HepG2 (cell line): Measurements from ENCODE around the gene THRAP3. TPM values are rescaled to one million over a fixed set of nuclear protein-coding genes. Genes with fewer than 3 reads are reported as not detected.

Source experiments
- ATAC-seq: fragments of 200-7000 bp; cut with Tn5 transposase; 3 replicates; pipeline ENCODE4 v1.9.1; 2020; ENCODE audit warnings: mild to moderate bottlenecking, moderate library complexity
- BruUV-seq: library from RNA; stranded (reverse); fragments of 400-500 nt; replicated peaks from 2 replicates; lab custom pipeline; 2021; lab: Mats Ljungman, UMichigan
- CTCF ChIA-PET: fragments of 300-600 bp; formaldehyde crosslinking; extraction: SDS; loops from one replicate; lab custom pipeline; 2021; ENCODE audit warnings: low total read pairs, inconsistent platforms, low intra/inter-chr PET ratio; lab: Yijun Ruan, JAX
- POLR2A ChIA-PET: fragments of 350-600 bp; sonication (Branson Sonifier 250); formaldehyde crosslinking; loops from one replicate; lab custom pipeline; 2020; ENCODE audit warnings: antibody characterized with exemption, inconsistent platforms; lab: Yijun Ruan, JAX
- DNase-seq: peaks from one replicate; pipeline ENCODE4 v3.0.0-alpha.2; 2015; ENCODE audit warnings: low spot score
- FAIRE-seq: peaks from 3 replicates; lab custom pipeline; 2011; peaks lifted over from hg19 to GRCh38; lab: Jason Lieb, UNC
- H2AFZ ChIP-seq: one replicate; pipeline ENCODE4 v1.6.1; 2011; ENCODE audit warnings: low read length, inconsistent platforms
- H3K27ac ChIP-seq: fragments of 300-600 bp; 3 replicates; pipeline ENCODE4 v1.8.0; 2011; ENCODE audit warnings: mixed run types, mild to moderate bottlenecking, mixed read lengths, low read length, inconsistent platforms; ENCODE audit not compliant: insufficient read depth; ENCODE audit errors: extremely low read length
- H3K27me3 ChIP-seq, 2 experiments: fragments of 200-600 bp in 1 of 2; 2 replicates in 1 of 2; 3 replicates in 1 of 2; pipeline versions ENCODE4 v1.6.0 to v1.8.0; 2011; ENCODE audit warnings: low read length in 2 of 2, mild to moderate bottlenecking in 2 of 2, moderate library complexity in 2 of 2, inconsistent platforms in 1 of 2; ENCODE audit not compliant: insufficient read depth in 2 of 2, control insufficient read depth in 1 of 2
- H3K36me3 ChIP-seq, 2 experiments: fragments of 200-600 bp in 1 of 2; replicated peaks in 1 of 2; 2 replicates in 1 of 2; 3 replicates in 1 of 2; pipeline versions ENCODE4 v1.5.1 to v1.8.0; 2011; ENCODE audit warnings: low read length in 2 of 2, inconsistent platforms in 1 of 2; ENCODE audit not compliant: insufficient read depth in 2 of 2, control insufficient read depth in 1 of 2
- H3K4me1 ChIP-seq: 2 replicates; pipeline ENCODE4 v1.5.1; 2012; ENCODE audit warnings: low read length, inconsistent platforms; ENCODE audit not compliant: insufficient read depth
- H3K4me2 ChIP-seq: 2 replicates; pipeline ENCODE4 v1.6.0; 2011; ENCODE audit warnings: low read depth, low read length, inconsistent platforms
- H3K4me3 ChIP-seq, 3 experiments: fragments of 200-600 bp in 1 of 3; sonication (generic), shearing (Covaris generic) in 1 of 3; replicated peaks in 1 of 3; 2 replicates each; pipeline ENCODE4 v1.5.1; 2011 to 2016; ENCODE audit warnings: low read length in 3 of 3, inconsistent platforms in 2 of 3, low read depth in 2 of 3, mild to moderate bottlenecking in 2 of 3, control low read depth in 1 of 3, mixed read lengths in 1 of 3; ENCODE audit not compliant: insufficient read depth in 1 of 3
- H3K79me2 ChIP-seq: one replicate; pipeline ENCODE4 v1.6.1; 2011; ENCODE audit warnings: low read length, inconsistent platforms; ENCODE audit not compliant: insufficient read depth
- H3K9ac ChIP-seq: 2 replicates; pipeline ENCODE4 v1.6.0; 2011; ENCODE audit warnings: mild to moderate bottlenecking, low read depth, low read length, inconsistent platforms; ENCODE audit not compliant: insufficient read depth
- H3K9me3 ChIP-seq: 2 replicates; pipeline ENCODE4 v1.5.1; 2012; ENCODE audit warnings: mild to moderate bottlenecking, low read length
- H4K20me1 ChIP-seq: 2 replicates; pipeline ENCODE4 v1.6.0; 2011; ENCODE audit warnings: inconsistent platforms, mild to moderate bottlenecking, low read length, moderate library complexity; ENCODE audit not compliant: insufficient read depth
- AGO1 ChIP-seq: fragments of 200-400 bp; formaldehyde crosslinking; IDR thresholded peaks from 2 replicates; pipeline ENCODE4 v1.6.1; 2017; ENCODE audit warnings: mild to moderate bottlenecking, low read depth, low read length, moderate library complexity; ENCODE audit not compliant: poor library complexity, severe bottlenecking
- AHDC1 ChIP-seq: sonication (generic); formaldehyde crosslinking; IDR thresholded peaks from 2 replicates; pipeline ENCODE4 v1.5.1; 2020; ENCODE audit warnings: mild to moderate bottlenecking, missing genetic modification reagents, borderline replicate concordance
- CERS6 ChIP-seq: sonication (generic); formaldehyde crosslinking; IDR thresholded peaks from 2 replicates; pipeline ENCODE4 v1.5.0; 2020; ENCODE audit warnings: missing genetic modification reagents
- MIXL1 ChIP-seq: IDR thresholded peaks from 2 replicates; pipeline ENCODE4 v1.6.1; 2016
- NPAS2 ChIP-seq: sonication (generic); formaldehyde crosslinking; IDR thresholded peaks from 2 replicates; pipeline ENCODE4 v1.8.0; 2022; ENCODE audit warnings: mild to moderate bottlenecking, missing genetic modification reagents, borderline replicate concordance
- NR2F6 ChIP-seq, 2 experiments: IDR thresholded peaks; 2 replicates each; pipeline ENCODE4 v1.6.1; 2016; ENCODE audit warnings: antibody characterized with exemption in 1 of 2, mild to moderate bottlenecking in 1 of 2
- PHF21A ChIP-seq: sonication (generic); formaldehyde crosslinking; IDR thresholded peaks from 2 replicates; pipeline ENCODE4 v1.5.0; 2020; ENCODE audit warnings: mild to moderate bottlenecking, missing genetic modification reagents
- PITX1 ChIP-seq: sonication (generic); formaldehyde crosslinking; IDR thresholded peaks from 2 replicates; pipeline ENCODE4 v1.5.1; 2020; ENCODE audit warnings: mild to moderate bottlenecking, missing genetic modification reagents
- TIGD3 ChIP-seq: sonication (generic); formaldehyde crosslinking; IDR thresholded peaks from 2 replicates; pipeline ENCODE4 v1.5.1; 2020; ENCODE audit warnings: mild to moderate bottlenecking, missing genetic modification reagents, borderline replicate concordance
- ZBTB7A ChIP-seq: sonication (generic); formaldehyde crosslinking; IDR thresholded peaks from 2 replicates; pipeline ENCODE4 v1.8.0; 2022; ENCODE audit warnings: mild to moderate bottlenecking, missing genetic modification reagents
- ZNF691 ChIP-seq: sonication (generic); formaldehyde crosslinking; IDR thresholded peaks from 2 replicates; pipeline ENCODE4 v1.4.0; 2020; ENCODE audit warnings: missing genetic modification reagents, low read depth, mild to moderate bottlenecking, borderline replicate concordance
- ZSCAN22 ChIP-seq: sonication (generic); formaldehyde crosslinking; IDR thresholded peaks from 2 replicates; pipeline ENCODE4 v1.4.0; 2020; ENCODE audit warnings: mild to moderate bottlenecking, missing genetic modification reagents
- WGBS: methylation state at CpG from one replicate; pipeline ENCODE4 v1.1.6; 2017; ENCODE audit warnings: low lambda C conversion rate; 5-methylcytosine and 5-hydroxymethylcytosine counted together
- in situ Hi-C: cut with HindIII; loops from 2 replicates; pipeline ENCODE4 v1.10.0; 2017; ENCODE audit warnings: low pct_unique_long_range_greater_than_20kb; ENCODE audit not compliant: extremely low pct_ligation_motif_present
- intact Hi-C: fragments of 100-400 bp; cut with micrococcal nuclease; formaldehyde crosslinking; loops from one replicate; pipeline ENCODE4 v1.10.0; 2022; ENCODE audit not compliant: unreplicated experiment
- polyA plus RNA-seq, 8 experiments: library from polyadenylated mRNA; depleted of rRNA in 3 of 8; stranded (reverse) in 7 of 8; unstranded in 1 of 8; fragments of >200 nt; fragmentation: Illumina TruSeq in 4 of 8; extraction: Trizol in 4 of 8; gene quantifications; 2 replicates each; pipeline versions ENCODE4 v1.2.1 to v1.2.3, GENCODE V29; 2011 to 2016; ENCODE audit warnings: low read depth in 4 of 8, missing spikeins in 1 of 8, mixed read lengths in 1 of 8; ENCODE audit not compliant: insufficient read depth in 1 of 8
- total RNA-seq, 5 experiments: library from RNA; depleted of rRNA; stranded (reverse); fragments of >200 nt; fragmentation: Illumina TruSeq; extraction: Trizol; gene quantifications; 2 replicates each; pipeline ENCODE4 v1.2.3, GENCODE V29; 2016; ENCODE audit warnings: low read depth in 1 of 5

The THRAP3 gene
- total and polyA plus RNA-seq, 2 of the 13 experiments (the other 11 are each of a cell fraction or from before 2014, with no cell fraction given), result 45.0 to 92.6 TPM

GRCh38 chr1:36307601-36308330 lies 83.5 kb downstream of the THRAP3 start:
- no peak for DNase-seq
- Histone ChIP-seq H3K27me3 (no peaks in the 10 kb centered on the region), H3K4me3 (peak overlapping the region; percentile 82 to 88 (median 85)), H4K20me1 (no peaks in the 10 kb centered on the region), H3K4me1 (peaks cover 29% of the 10 kb centered on the region), H2AFZ (no peak overlapping the region), H3K27ac (peak overlapping the region; percentile 14), H3K4me2 (peak overlapping the region; percentile 96), H3K79me2 (peaks cover 8% of the 10 kb centered on the region), H3K9ac (peak overlapping the region; percentile 56), H3K9me3 (no peaks in the 10 kb centered on the region), H3K36me3 (peaks cover 6 to 24% of the 10 kb centered on the region in 2 experiments; a peak in 4 of 5 replicates)
- in situ Hi-C loops (no loop called here), intact Hi-C loops (loop anchor here (2.0 kb wide), 1 partner anchor 17 kb away; no protein-coding TSS in a partner anchor)
- WGBS, result 80% methylated on average over 8 of the region's 10 CpGs
- BruUV-seq, result no TSS peak
- ATAC-seq, result no peak
- CTCF ChIA-PET, result no interaction called here
- POLR2A ChIA-PET, result interaction anchor here (1.0 to 3.6 kb wide), 9 partner anchors 16 to 159 kb away, joined by 3 to 58 read pairs (median 8); partner anchors contain the start of genes EVA1B and TRAPPC3
- no peak for FAIRE-seq
- TF ChIP-seq PITX1 (CRISPR knock-in tag), result no peak
- TF ChIP-seq MIXL1, result no peak
- no peak for TF ChIP-seq PHF21A (CRISPR knock-in tag)
- TF ChIP-seq CERS6 (CRISPR knock-in tag), result no peak
- TF ChIP-seq ZNF691 (CRISPR knock-in tag), result no peak
- TF ChIP-seq NPAS2 (CRISPR knock-in tag), result no peak
- peak; percentile 51 for TF ChIP-seq NR2F6 (IDR thresholded peaks at IDR 0.05)
- TF ChIP-seq NR2F6 (CRISPR knock-in tag; IDR thresholded peaks at IDR 0.05), result 0 out of 2 replicates have a peak, but pooled peaks have one; percentile 31
- TF ChIP-seq AGO1, result no peak
- 0 out of 2 replicates have a peak, but pooled peaks have one; percentile 58 for TF ChIP-seq TIGD3 (CRISPR knock-in tag)
- 0 out of 2 replicates have a peak, but pooled peaks have one; percentile 5 for TF ChIP-seq AHDC1 (CRISPR knock-in tag)
- 0 out of 2 replicates have a peak, but pooled peaks have one; percentile 32 for TF ChIP-seq ZSCAN22 (CRISPR knock-in tag)
- TF ChIP-seq ZBTB7A (CRISPR knock-in tag), result no peak
